NCI-H1092 treated with DMSO at 0.1 percent for 48 hours (cell line): ENCODE results near the gene CRLF1.
"Not testable (repeated sequence)": the region's sequence is repeated elsewhere in the genome, so short reads cannot be mapped to it uniquely, and the experiment has no call there.

ENCODE experiments used
- DNase-seq: peaks from one replicate; lab custom pipeline; 2025; lab: John Stamatoyannopoulos, UW

Gene CRLF1

DNA sequence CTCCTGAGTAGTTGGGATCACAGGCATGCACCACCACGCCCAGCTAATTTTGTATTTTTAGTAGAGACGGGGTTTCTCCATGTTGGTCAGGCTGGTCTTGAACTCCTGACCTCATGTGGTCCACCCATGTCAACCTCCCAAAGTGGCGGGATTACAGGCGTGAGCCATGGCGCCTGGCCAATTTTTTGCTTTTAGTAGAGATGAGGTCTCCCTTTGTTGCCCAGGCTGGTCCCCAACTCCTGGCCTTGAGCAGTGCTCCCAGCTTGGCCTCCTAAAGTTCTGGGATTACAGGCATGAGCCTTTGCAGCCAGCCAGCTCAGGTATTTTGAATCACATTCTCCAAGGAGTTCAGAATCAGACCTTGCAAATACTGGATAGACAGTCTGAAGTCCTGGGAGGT lies 13.9 kb downstream of the CRLF1 start:
- not testable (repeated sequence) for DNase-seq

- no peak for DNase-seq
These were observed 14.7 kb downstream of the CRLF1 start for GRCh38 chr19:18591735-18592385.

- DNase-seq = peak; percentile 29
These were observed 16.0 kb downstream of the CRLF1 start for GRCh38 chr19:18590273-18591272.

GRCh38 chr19:18589380-18590272 lies 17.0 kb downstream of the CRLF1 start:
- DNase-seq = peak; percentile 45

GRCh38 chr19:18588611-18589379 lies 17.8 kb downstream of the CRLF1 start, which contains the start of gene REX1BD:
Gene REX1BD (plus strand): TSS chr19:18588798. CDS start chr19:18588802, 4 bp downstream.
- DNase-seq = peak; percentile 81

DNA sequence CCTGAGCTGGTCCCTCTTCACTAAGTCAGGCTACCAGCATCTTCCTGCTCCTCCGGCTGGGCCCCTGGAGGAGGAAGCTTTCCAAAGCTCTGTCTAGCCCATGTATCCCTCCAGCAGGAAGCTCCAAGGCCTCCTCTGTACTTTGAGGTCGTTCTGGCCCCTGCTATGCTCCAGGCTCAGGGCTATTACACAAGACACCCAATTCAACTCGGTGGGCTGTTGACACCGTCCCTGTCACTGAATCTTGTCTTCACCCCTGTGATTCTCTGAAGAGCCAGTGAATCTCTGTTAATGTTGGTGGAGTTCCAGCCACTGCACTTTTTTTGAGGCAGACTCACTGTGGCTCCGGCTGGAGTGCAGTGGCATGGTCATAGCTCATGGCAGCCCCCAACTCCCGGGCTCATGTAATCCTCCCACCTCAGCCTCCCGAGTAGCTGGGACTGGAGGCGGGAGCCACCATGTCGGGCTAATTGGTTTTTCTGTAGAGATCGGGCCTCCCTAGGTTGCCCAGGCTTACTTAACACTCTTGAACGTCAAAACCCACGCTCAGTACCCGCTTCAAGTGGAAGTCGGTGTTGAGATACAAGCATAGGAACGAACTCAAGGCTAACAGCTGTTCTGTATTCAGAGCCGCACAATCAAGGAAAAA lies 18.5 kb downstream of the CRLF1 start:
- DNase-seq = no peak

DNA sequence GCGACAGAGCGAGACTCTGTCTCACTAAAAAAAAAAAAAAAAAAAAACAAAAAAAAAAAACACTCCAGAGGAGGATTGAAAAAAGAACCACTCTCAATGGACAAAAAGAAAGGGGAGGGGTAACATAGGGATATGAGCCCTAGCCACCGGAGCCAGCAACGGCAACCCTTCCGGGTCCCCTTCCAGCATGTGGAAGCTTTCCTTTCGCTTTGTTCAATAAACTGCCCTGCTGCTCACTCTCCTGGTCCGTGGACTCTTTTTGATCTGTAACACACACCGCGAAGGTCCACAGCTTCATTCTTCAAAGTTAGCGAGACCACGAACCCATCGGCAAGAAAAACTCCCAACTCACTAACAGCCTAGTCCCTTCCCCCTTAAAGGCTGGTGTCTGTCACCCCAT lies 19.0 kb downstream of the CRLF1 start:
- no peak for DNase-seq

GRCh38 chr19:18586306-18586705 lies 20.3 kb downstream of the CRLF1 start:
- DNase-seq = no peak

DNA sequence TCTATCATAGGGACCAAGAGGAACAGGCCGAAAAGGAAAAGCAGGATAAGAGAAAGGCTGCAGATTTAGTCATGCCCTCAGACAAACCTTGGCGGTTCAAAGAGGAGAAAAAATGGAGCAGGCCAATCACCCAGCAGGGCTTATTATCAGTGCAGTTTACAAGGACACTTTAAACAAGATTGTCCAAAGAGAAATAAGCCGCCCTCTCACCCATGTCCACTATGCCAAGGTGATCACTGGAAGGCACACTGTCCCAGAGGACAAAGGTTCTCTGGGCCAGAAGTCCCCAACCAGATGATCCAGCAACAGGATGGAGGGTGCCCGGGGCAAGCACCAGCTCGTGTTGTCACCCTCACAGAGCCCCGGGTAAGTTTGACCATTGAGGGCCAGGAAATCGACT lies 26.3 kb downstream of the CRLF1 start:
- no peak for DNase-seq

DNA sequence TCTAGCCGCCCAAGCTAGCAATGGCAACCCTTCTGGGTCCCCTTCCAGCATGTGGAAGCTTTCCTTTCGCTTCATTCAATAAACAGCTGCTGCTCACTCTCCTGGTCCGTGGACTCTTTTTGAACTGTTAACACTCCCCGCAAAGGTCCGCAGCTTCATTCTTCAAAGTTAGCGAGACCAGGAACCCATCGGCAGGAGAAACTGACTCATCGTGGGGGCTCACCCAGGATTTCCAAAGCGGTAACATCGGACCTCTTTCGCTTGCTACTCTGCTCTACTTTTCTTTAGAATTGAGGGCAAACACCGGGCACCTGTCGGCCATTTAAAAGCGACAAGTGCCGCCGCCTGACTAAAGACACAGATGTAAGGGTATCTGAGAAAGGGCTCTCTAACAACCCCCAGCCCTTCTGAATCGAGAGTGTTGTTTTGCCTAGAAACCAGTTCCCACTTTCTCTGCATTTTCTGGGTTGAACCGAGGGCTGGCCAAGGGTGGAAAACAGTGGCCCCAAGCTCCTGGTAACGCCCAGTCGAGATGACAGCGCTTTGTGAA lies 29.2 kb downstream of the CRLF1 start:
- no peak for DNase-seq

DNA sequence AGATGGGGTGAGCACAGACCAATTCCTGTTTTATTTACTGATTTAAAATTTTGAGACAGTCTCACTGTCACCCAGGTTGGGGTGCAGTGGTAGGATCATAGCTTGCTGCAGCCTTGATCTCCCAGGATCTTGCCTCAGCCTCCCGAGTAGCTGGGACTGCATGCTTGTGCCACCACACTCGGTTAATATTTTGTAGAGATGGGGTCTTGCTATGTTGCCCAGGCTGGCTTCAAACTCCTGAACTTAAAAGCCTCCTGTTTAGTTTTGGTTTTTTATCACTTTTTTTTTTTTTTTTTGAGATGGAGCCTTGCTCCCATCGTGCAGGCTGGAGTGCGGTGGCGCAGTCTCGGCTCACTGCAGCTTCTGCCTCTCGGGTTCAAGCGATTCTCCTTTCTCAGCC lies 30.2 kb downstream of the CRLF1 start:
- no peak for DNase-seq

- DNase-seq = no peak
These were observed 31.8 kb downstream of the CRLF1 start for GRCh38 chr19:18574691-18575291.

DNA sequence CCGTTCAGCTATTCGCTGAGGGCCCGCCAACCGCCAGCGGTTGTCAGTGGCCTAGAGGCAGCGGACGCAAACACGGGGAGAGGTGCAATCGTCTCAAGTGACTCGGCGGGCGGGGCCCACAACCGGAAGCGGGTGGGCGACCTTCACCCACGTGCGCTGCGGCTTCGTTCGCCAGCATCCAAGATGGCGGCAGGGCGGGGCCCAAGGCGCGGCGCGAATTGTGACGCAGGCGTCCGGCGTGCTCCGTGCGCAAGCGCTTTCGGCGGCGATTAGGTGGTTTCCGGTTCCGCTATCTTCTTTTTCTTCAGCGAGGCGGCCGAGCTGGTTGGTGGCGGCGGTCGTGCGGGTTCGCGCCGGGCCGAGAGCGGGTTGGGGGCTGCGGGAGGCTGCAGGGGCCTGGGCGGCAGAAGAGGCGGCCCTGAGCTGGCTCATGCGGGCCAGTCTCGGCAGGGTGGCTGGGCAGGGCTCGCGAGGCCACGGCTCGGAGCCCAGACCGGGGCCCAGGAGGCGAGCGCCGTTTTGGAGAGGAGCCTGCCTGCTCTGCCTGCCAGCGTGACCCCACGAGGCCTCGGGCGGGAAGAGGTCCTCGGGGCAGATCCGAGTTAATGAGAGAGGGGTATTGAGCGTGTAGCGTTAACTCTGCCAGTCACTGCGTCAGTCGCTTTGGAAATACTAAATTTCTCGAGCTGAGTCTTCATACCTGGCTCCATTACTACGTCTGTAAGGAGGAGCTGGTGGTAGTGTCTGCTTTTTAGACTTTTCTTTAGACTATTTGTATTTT lies 34.8 kb downstream of the CRLF1 start, which contains the start of gene UBA52:
UBA52 (plus strand) TSS at position 294 of the 781 bp plus-strand sequence. CDS start 1,444 bp downstream, outside the sequence.
- DNase-seq = peak; percentile 96

GRCh38 chr19:18568367-18568766 lies 38.2 kb downstream of the CRLF1 start:
- DNase-seq = no peak

GRCh38 chr19:18566953-18567352 lies 39.6 kb downstream of the CRLF1 start:
- no peak for DNase-seq

- DNase-seq = no peak
These were observed 44.5 kb downstream of the CRLF1 start for GRCh38 chr19:18562086-18562485.

DNA sequence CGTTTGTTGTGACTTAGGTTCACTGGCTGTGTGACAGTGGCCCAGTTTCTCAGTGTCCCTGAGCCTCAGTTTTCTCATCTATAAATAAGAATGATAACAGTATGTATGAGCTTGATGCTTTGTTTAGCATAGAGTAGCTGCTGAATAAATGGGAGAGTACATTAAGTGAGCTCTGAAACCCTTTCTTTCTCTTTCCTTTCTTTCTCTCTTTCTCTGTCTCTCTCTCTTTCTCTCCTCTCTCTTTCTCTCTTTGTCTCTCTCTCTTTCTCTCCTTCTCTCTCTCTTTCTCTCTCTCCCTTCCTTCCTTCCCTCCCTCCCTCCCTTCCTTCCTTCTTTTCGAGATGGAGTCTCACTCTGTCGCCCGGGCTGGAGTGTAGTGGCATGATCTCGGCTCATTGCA lies 46.9 kb downstream of the CRLF1 start:
- no peak for DNase-seq

GRCh38 chr19:18558604-18559003 lies 48.0 kb downstream of the CRLF1 start:
- no peak for DNase-seq

DNA sequence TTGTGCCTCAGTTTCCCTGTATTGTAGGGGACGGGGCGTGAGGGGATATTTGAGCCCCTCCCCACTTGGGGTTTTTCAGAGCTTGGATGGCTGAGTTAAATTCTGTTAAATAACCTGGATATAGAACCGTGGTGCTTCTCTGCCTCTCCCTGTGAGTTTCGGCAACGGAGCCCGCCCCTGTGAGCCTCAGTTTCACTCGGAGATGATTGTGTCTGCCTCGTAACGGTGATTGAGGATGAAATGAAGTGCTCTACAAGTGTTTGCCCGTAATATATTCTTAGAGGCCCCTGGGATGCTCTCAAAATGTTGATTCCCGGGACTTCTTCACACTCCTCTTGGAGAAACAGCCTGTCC lies 48.4 kb downstream of the CRLF1 start:
- peak; percentile 1 for DNase-seq
